Measurements from ENCODE around the gene RAB39A.

RAB39A gene

GRCh38 chr11:107961480-107961879 is 33.2 kb downstream of the RAB39A start:
- ATAC-seq (no peak), DNase-seq (no peak)

GRCh38 chr11:107962181-107962580 is 33.9 kb downstream of the RAB39A start:
- ATAC-seq (no peak), DNase-seq (no peak)

- no peak for ATAC-seq
- DNase-seq: no peak
These were observed 34.8 kb downstream of the RAB39A start for GRCh38 chr11:107963091-107963490.

- no peak for ATAC-seq
- no peak for DNase-seq
These were observed 41.0 kb downstream of the RAB39A start for GRCh38 chr11:107969219-107969618.

GRCh38 chr11:107970049-107970448 is 41.8 kb downstream of the RAB39A start:
- ATAC-seq: no peak
- DNase-seq: no peak

GRCh38 chr11:107973641-107974040 is 45.4 kb downstream of the RAB39A start:
- no peak for DNase-seq
- no peak for ATAC-seq

GRCh38 chr11:107988397-107989158 is 60.3 kb downstream of the RAB39A start:
- ATAC-seq (no peak), DNase-seq (no peak)

GRCh38 chr11:107991868-107992414 is 63.7 kb downstream of the RAB39A start:
- no peak for DNase-seq
- ATAC-seq: no peak

- no peak for ATAC-seq
- DNase-seq: no peak
These were observed 67.9 kb downstream of the RAB39A start for GRCh38 chr11:107996006-107996776.

GRCh38 chr11:107998761-107999160 is 70.5 kb downstream of the RAB39A start:
- DNase-seq (no peak), ATAC-seq (no peak)

GRCh38 chr11:107999759-108000455 is 71.7 kb downstream of the RAB39A start:
- DNase-seq (peak; percentile 39), ATAC-seq (peak; percentile 81)

- DNase-seq (no peak), ATAC-seq (no peak)
These were observed 74.2 kb downstream of the RAB39A start for GRCh38 chr11:108002476-108002875.

GRCh38 chr11:108003623-108004022 is 75.4 kb downstream of the RAB39A start:
- ATAC-seq (no peak), DNase-seq (no peak)

- no peak for ATAC-seq
- no peak for DNase-seq
These were observed 79.6 kb downstream of the RAB39A start for GRCh38 chr11:108007819-108008218.

- peak; percentile 94 for ATAC-seq
- peak; percentile 94 for DNase-seq
These were observed 80.6 kb downstream of the RAB39A start, which contains the start of gene CUL5 for GRCh38 chr11:108008656-108009496. Gene CUL5, plus strand, starts transcription at chr11:108008898. Its CDS starts 451 bp downstream, at chr11:108009349.

- ATAC-seq: no peak
- no peak for DNase-seq
These were observed 81.5 kb downstream of the RAB39A start for GRCh38 chr11:108009497-108010370.

- DNase-seq (no peak), ATAC-seq (no peak)
These were observed 84.0 kb downstream of the RAB39A start for GRCh38 chr11:108012139-108012725.
